Measurements from ENCODE around the gene GPA33. TPM values are rescaled to one million over a fixed set of nuclear protein-coding genes. Genes with fewer than 3 reads are reported as not detected.

The GPA33 gene
- total RNA-seq, 1 experiment from 2014 or later: not detected

DNA sequence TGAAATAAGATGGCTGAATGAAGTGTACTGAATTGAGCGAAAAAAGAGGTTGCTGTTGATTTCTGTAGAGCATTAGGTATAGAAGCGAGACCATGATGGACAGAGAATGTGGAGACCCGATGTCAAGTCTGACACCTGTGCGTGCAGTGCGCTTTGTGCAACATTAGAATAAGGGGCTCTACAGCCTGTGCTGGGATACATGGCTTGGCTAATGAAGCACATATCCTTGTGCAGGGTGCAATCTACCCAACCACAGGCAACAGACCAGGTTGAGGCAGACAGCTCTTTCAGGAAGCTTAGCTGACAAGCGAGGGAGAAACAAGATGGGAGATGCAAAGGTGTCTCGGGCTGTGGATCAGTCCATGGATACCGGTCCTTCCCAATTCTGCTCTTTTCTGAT is 18.9 kb downstream of the GPA33 start:
- Mint-ChIP-seq H3K9me3 (no peaks in the 10 kb centered on the region), H3K4me1 (peaks cover 7 to 14% of the 10 kb centered on the region in 2 experiments), H3K27ac (no peak overlapping the region), H3K27me3 (ENCODE audit: low read depth) (peaks cover 2% of the 10 kb centered on the region), H3K36me3 (ENCODE audit: insufficient read depth in 1 of 3, low read depth in 3 of 3) (no peaks in the 10 kb centered on the region), H3K4me3 (no peak overlapping the region)
- no peaks in the 10 kb centered on the region for H3K27me3 ChIP-seq (ENCODE audit: insufficient read depth, low read length)
- H3K79me2 ChIP-seq (ENCODE audit: insufficient read depth, low read length): no peaks in the 10 kb centered on the region
- no peak overlapping the region for H3K9ac ChIP-seq (ENCODE audit: extremely low read depth, insufficient read length, low read length)
- H2BK5ac ChIP-seq (ENCODE audit: insufficient read length, low read length): no peak overlapping the region
- no peak overlapping the region for H2BK15ac ChIP-seq (ENCODE audit: low read depth, low read length)
- H4K20me1 ChIP-seq (ENCODE audit: control insufficient read depth, insufficient read depth, insufficient read length): no peaks in the 10 kb centered on the region
- H3K23me2 ChIP-seq (ENCODE audit: insufficient read length, low read depth, low read length, poor library complexity, severe bottlenecking): peaks cover 3% of the 10 kb centered on the region
- no peak overlapping the region for H3K4ac ChIP-seq (ENCODE audit: low read depth, low read length)
- H3K18ac ChIP-seq (ENCODE audit: insufficient read length, low read depth, low read length): no peak overlapping the region
- no peak for DNase-seq
- H2AFZ ChIP-seq (ENCODE audit: low read length): no peak overlapping the region
- H3K9me3 ChIP-seq (ENCODE audit: control insufficient read depth, low read depth, low read length): no peaks in the 10 kb centered on the region
- TF ChIP-seq, protein P1, sequence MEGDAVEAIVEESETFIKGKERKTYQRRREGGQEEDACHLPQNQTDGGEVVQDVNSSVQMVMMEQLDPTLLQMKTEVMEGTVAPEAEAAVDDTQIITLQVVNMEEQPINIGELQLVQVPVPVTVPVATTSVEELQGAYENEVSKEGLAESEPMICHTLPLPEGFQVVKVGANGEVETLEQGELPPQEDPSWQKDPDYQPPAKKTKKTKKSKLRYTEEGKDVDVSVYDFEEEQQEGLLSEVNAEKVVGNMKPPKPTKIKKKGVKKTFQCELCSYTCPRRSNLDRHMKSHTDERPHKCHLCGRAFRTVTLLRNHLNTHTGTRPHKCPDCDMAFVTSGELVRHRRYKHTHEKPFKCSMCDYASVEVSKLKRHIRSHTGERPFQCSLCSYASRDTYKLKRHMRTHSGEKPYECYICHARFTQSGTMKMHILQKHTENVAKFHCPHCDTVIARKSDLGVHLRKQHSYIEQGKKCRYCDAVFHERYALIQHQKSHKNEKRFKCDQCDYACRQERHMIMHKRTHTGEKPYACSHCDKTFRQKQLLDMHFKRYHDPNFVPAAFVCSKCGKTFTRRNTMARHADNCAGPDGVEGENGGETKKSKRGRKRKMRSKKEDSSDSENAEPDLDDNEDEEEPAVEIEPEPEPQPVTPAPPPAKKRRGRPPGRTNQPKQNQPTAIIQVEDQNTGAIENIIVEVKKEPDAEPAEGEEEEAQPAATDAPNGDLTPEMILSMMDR (conservative IDR thresholded peaks at IDR 0.05): no peak
- H3K4me2 ChIP-seq (ENCODE audit: insufficient read depth, insufficient read length, low read length): no peak overlapping the region
- no CpG with 5 or more reads among the region's 8 CpGs for WGBS (ENCODE audit: extremely low coverage, insufficient read length, low lambda C conversion rate)
- H3T11ph ChIP-seq (ENCODE audit: low read length): no peak overlapping the region
- no peak overlapping the region for H3K56ac ChIP-seq (ENCODE audit: insufficient read length, low read depth, low read length)
- H2AK5ac ChIP-seq (ENCODE audit: insufficient read length, low read length): no peak overlapping the region
- no peak overlapping the region for H2BK20ac ChIP-seq (ENCODE audit: low read depth, low read length, poor library complexity, severe bottlenecking)
- H4K5ac ChIP-seq (ENCODE audit: insufficient read length, low read depth, low read length): no peak overlapping the region
- no peak overlapping the region for H3K27ac ChIP-seq (ENCODE audit: insufficient read length, low read depth, low read length)
- no peak overlapping the region for H3K23ac ChIP-seq (ENCODE audit: insufficient read length, low read depth, low read length)
- H3K4me1 ChIP-seq (ENCODE audit: insufficient read depth, low read length): no peaks in the 10 kb centered on the region
- H2BK12ac ChIP-seq (ENCODE audit: insufficient read length, low read depth, low read length): no peak overlapping the region
- no peak overlapping the region for H4K91ac ChIP-seq (ENCODE audit: insufficient read length, low read depth, low read length)
- no peak overlapping the region for H4K8ac ChIP-seq (replicated peaks; ENCODE audit: insufficient read length, low read depth, low read length)
- H2BK120ac ChIP-seq (ENCODE audit: low read depth, low read length, poor library complexity, severe bottlenecking): no peak overlapping the region
- no peaks in the 10 kb centered on the region for H3K79me1 ChIP-seq (ENCODE audit: insufficient read depth, low read depth, low read length, poor library complexity, severe bottlenecking)
- no peak overlapping the region; the same call in 1 of the 2 replicates for H3K14ac ChIP-seq (ENCODE audit: insufficient read depth, low read length)
